Measurements from ENCODE around the gene FETUB.
A peak's percentile ranks its signal among the peaks of the same experiment; 100 is the strongest.

Gene FETUB

DNA sequence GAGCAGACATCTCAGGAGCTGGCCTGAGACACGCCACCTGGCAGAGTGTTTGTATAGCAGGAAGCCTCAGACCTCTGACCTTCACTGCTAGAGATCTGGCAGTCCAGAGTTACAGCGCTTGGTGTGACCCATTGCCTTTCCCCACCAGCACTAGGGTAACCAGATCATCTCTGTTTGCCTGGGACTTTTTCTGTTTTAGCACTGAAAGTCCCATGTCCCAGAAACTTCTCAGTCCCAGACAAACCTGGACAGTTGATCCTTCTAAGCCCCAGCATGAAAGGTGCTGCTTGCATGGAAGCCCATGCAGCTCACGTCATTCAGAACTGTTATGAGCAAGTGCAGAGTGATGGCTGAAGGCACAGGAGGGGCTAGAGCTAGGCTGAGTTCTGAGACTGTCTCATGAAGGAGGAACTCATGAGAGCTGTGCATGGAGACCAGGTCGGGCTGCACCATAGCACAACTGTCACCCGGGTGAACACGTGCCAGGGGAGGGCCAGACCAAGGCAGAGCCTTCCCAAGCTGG is 45.5 kb upstream of the FETUB start:
- CTCF ChIA-PET, result no interaction called here
- no peaks in the 10 kb centered on the region for H3K36me3 ChIP-seq (ENCODE audit: control insufficient read depth in 2 of 2, insufficient read depth in 1 of 2, low read length in 2 of 2)
- H3K4me1 ChIP-seq (ENCODE audit: control insufficient read depth, insufficient read depth, low read length), result no peaks in the 10 kb centered on the region
- H3K9me3 ChIP-seq (ENCODE audit: control insufficient read depth, insufficient read depth, low read depth, low read length), result no peaks in the 10 kb centered on the region
- TF ChIP-seq SP7 (tag by site-specific recombination; IDR thresholded peaks at IDR 0.05), result no peak
- no peak for TF ChIP-seq REPIN1 (tag by site-specific recombination; IDR thresholded peaks at IDR 0.05; ENCODE audit: low read depth)
- no peak for TF ChIP-seq SETDB1 (IDR thresholded peaks at IDR 0.05; ENCODE audit: insufficient read length, low read length)
- no peak for TF ChIP-seq ZFP37 (tag by site-specific recombination; IDR thresholded peaks at IDR 0.05)
- no peak for TF ChIP-seq ZNF169 (tag by site-specific recombination; IDR thresholded peaks at IDR 0.05)
- no peak for TF ChIP-seq ZNF510 (tag by site-specific recombination; IDR thresholded peaks at IDR 0.05; ENCODE audit: insufficient replicate concordance)
- TF ChIP-seq WT1 (tag by site-specific recombination; IDR thresholded peaks at IDR 0.05), result no peak
- TF ChIP-seq, protein P1, sequence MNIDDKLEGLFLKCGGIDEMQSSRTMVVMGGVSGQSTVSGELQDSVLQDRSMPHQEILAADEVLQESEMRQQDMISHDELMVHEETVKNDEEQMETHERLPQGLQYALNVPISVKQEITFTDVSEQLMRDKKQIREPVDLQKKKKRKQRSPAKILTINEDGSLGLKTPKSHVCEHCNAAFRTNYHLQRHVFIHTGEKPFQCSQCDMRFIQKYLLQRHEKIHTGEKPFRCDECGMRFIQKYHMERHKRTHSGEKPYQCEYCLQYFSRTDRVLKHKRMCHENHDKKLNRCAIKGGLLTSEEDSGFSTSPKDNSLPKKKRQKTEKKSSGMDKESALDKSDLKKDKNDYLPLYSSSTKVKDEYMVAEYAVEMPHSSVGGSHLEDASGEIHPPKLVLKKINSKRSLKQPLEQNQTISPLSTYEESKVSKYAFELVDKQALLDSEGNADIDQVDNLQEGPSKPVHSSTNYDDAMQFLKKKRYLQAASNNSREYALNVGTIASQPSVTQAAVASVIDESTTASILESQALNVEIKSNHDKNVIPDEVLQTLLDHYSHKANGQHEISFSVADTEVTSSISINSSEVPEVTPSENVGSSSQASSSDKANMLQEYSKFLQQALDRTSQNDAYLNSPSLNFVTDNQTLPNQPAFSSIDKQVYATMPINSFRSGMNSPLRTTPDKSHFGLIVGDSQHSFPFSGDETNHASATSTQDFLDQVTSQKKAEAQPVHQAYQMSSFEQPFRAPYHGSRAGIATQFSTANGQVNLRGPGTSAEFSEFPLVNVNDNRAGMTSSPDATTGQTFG (tag by site-specific recombination; IDR thresholded peaks at IDR 0.05; ENCODE audit: borderline replicate concordance), result no peak
- TF ChIP-seq, protein P2, sequence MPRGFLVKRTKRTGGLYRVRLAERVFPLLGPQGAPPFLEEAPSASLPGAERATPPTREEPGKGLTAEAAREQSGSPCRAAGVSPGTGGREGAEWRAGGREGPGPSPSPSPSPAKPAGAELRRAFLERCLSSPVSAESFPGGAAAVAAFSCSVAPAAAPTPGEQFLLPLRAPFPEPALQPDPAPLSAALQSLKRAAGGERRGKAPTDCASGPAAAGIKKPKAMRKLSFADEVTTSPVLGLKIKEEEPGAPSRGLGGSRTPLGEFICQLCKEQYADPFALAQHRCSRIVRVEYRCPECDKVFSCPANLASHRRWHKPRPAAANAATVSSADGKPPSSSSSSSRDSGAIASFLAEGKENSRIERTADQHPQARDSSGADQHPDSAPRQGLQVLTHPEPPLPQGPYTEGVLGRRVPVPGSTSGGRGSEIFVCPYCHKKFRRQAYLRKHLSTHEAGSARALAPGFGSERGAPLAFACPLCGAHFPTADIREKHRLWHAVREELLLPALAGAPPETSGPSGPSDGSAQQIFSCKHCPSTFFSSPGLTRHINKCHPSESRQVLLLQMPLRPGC (tag by site-specific recombination; IDR thresholded peaks at IDR 0.05), result no peak
- POLR2A ChIA-PET, result interaction anchor here (0.9 kb wide), 1 partner anchor 24 kb away, joined by 3 read pairs; the partner anchor contains the start of gene DNAJB11
- H3K27ac ChIP-seq (ENCODE audit: extremely low read depth, low read depth, low read length), result no peak overlapping the region
- H3K4me3 ChIP-seq (ENCODE audit: low read depth, low read length), result no peak overlapping the region

DNA sequence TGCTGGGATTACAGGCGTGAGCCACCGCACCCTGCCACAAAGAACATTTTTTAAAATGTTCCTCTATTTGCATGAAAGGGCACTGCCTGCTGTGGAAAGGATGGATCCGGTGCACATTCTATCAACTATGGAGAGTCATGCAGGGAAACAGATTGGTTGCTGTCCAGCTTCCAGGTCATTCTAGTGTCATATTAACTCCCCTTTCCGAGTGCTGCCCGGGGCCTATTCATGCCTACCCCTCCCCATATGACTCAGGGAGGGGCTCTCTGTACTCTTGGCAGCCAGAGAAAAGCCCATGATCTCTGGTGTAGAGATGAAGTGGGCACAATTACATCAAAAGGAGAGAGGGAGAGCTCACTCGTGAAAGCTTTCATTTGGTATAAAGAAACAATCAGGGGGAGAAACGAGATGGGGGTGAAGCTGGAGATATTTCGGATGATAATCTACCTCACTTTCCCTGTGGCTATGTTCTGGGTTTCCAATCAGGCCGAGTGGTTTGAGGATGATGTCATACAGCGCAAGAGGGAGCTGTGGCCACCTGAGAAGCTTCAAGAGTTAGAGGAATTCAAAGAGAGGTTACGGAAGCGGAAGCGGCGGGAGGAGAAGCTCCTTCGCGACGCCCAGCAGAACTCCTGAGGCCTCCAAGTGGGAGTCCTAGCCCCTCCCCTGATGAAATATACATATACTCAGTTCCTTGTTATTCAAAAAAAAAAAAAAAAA is 43.5 kb upstream of the FETUB start:
- Histone ChIP-seq H3K36me3 (ENCODE audit: control insufficient read depth in 2 of 2, insufficient read depth in 1 of 2, low read length in 2 of 2) (no peaks in the 10 kb centered on the region), H3K4me3 (ENCODE audit: low read depth, low read length) (no peak overlapping the region), H3K4me1 (ENCODE audit: control insufficient read depth, insufficient read depth, low read length) (no peaks in the 10 kb centered on the region), H3K9me3 (ENCODE audit: control insufficient read depth, insufficient read depth, low read depth, low read length) (no peaks in the 10 kb centered on the region), H3K27ac (ENCODE audit: extremely low read depth, low read depth, low read length) (no peak overlapping the region)
- ChIA-PET POLR2A (interaction anchor here (0.6 to 1.9 kb wide), 8 partner anchors 15 to 659 kb away, joined by 3 to 14 read pairs (median 4); partner anchors contain the start of genes DNAJB11 and EIF4A2), CTCF (interaction anchor here (0.9 to 2.6 kb wide), 3 partner anchors 18 to 45 kb away, joined by 3 to 12 read pairs (median 12); no protein-coding TSS in a partner anchor)
- TF ChIP-seq, protein P3, sequence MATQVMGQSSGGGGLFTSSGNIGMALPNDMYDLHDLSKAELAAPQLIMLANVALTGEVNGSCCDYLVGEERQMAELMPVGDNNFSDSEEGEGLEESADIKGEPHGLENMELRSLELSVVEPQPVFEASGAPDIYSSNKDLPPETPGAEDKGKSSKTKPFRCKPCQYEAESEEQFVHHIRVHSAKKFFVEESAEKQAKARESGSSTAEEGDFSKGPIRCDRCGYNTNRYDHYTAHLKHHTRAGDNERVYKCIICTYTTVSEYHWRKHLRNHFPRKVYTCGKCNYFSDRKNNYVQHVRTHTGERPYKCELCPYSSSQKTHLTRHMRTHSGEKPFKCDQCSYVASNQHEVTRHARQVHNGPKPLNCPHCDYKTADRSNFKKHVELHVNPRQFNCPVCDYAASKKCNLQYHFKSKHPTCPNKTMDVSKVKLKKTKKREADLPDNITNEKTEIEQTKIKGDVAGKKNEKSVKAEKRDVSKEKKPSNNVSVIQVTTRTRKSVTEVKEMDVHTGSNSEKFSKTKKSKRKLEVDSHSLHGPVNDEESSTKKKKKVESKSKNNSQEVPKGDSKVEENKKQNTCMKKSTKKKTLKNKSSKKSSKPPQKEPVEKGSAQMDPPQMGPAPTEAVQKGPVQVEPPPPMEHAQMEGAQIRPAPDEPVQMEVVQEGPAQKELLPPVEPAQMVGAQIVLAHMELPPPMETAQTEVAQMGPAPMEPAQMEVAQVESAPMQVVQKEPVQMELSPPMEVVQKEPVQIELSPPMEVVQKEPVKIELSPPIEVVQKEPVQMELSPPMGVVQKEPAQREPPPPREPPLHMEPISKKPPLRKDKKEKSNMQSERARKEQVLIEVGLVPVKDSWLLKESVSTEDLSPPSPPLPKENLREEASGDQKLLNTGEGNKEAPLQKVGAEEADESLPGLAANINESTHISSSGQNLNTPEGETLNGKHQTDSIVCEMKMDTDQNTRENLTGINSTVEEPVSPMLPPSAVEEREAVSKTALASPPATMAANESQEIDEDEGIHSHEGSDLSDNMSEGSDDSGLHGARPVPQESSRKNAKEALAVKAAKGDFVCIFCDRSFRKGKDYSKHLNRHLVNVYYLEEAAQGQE (tag by site-specific recombination; IDR thresholded peaks at IDR 0.05), result peak; percentile 38; the same call in 1 of the 2 replicates
- TF ChIP-seq FEZF1 (tag by site-specific recombination; IDR thresholded peaks at IDR 0.05), result no peak
